ENCODE results near the gene METAP1D. TPM values are rescaled to one million over a fixed set of nuclear protein-coding genes. Genes with fewer than 3 reads are reported as not detected.
A peak's percentile ranks its signal among the peaks of the same experiment; 100 is the strongest.

METAP1D gene
- total RNA-seq, 4 donors from 2014 or later = 5.2 to 30.9 (median 7.3) TPM

- Histone ChIP-seq H3K36me3 (no peaks in the 10 kb centered on the region), H3K4me3 (replicated peaks in 1 of 3) (no peak overlapping the region), H3K27ac (no peak overlapping the region), H3K9me3 (no peaks in the 10 kb centered on the region), H3K27me3 (peaks cover 78% of the 10 kb centered on the region), H3K4me1 (peaks cover 22 to 73% of the 10 kb centered on the region in 2 donors)
- WGBS, 2 donors = 12 to 15% methylated on average over 12 to 39 of the region's 72 CpGs
- TF ChIP-seq POLR2A (IDR thresholded peaks at IDR 0.05) (no peak), CTCF (IDR thresholded peaks at IDR 0.05) (no peak)
- intact Hi-C loops (cut with DNase I) = loop anchor here (10.0 kb wide), 2 partner anchors 106 to 396 kb away; partner anchors contain the start of gene METAP1D
- no peak for DNase-seq
Observed at GRCh38 chr2:172100080-172100934, 100.6 kb downstream of the METAP1D start.

GRCh38 chr2:172100935-172101820 lies 101.4 kb downstream of the METAP1D start:
- TF ChIP-seq POLR2A (IDR thresholded peaks at IDR 0.05) = no peak
- TF ChIP-seq CTCF (IDR thresholded peaks at IDR 0.05) = no peak
- intact Hi-C loops (cut with DNase I) = loop anchor here (10.0 kb wide), 2 partner anchors 106 to 396 kb away; partner anchors contain the start of gene METAP1D
- no peak for DNase-seq
- H3K9me3 ChIP-seq = no peaks in the 10 kb centered on the region
- no peak overlapping the region for H3K27ac ChIP-seq
- WGBS, 2 donors = 9 to 12% methylated on average over 52 to 54 of the region's 54 CpGs
- peak overlapping the region in 1 of 3 donors; percentile 42 for H3K4me3 ChIP-seq (replicated peaks in 1 of 3)
- H3K4me1 ChIP-seq = peaks cover 24 to 69% of the 10 kb centered on the region in 2 donors
- H3K36me3 ChIP-seq = no peaks in the 10 kb centered on the region
- peaks cover 74% of the 10 kb centered on the region for H3K27me3 ChIP-seq

GRCh38 chr2:172101821-172102390 lies 102.2 kb downstream of the METAP1D start:
- no peaks in the 10 kb centered on the region for H3K36me3 ChIP-seq
- peaks cover 28 to 68% of the 10 kb centered on the region in 2 donors for H3K4me1 ChIP-seq
- peak overlapping the region in 1 of 3 donors; percentile 42 for H3K4me3 ChIP-seq (replicated peaks in 1 of 3)
- intact Hi-C loops (cut with DNase I) = loop anchor here (10.0 kb wide), 2 partner anchors 107 to 397 kb away; partner anchors contain the start of gene METAP1D
- peaks cover 77% of the 10 kb centered on the region for H3K27me3 ChIP-seq
- WGBS, 2 donors = 4 to 6% methylated on average over 13 to 31 of the region's 36 CpGs
- TF ChIP-seq CTCF (IDR thresholded peaks at IDR 0.05) = no peak
- no peak for TF ChIP-seq POLR2A (IDR thresholded peaks at IDR 0.05)
- H3K9me3 ChIP-seq = no peaks in the 10 kb centered on the region
- DNase-seq = no peak
- peak overlapping the region in 1 of 3 donors; percentile 35 for H3K27ac ChIP-seq

GRCh38 chr2:172102391-172103359 lies 102.9 kb downstream of the METAP1D start, which contains the start of gene DLX2:
Gene DLX2 (minus strand): TSS chr2:172102900. CDS start chr2:172102538, 362 bp downstream.
- Histone ChIP-seq H3K27me3 (peaks cover 75% of the 10 kb centered on the region), H3K4me1 (peaks cover 28 to 60% of the 10 kb centered on the region in 2 donors), H3K27ac (peak within 1 kb of the TSS in 1 of 3 donors; percentile 35)

More at GRCh38 chr2:172102391-172103359, 102.9 kb downstream of the METAP1D start, which contains the start of gene DLX2:
- no peaks in the 10 kb centered on the region for H3K9me3 ChIP-seq
- peak; percentile 52 to 64 for DNase-seq
- intact Hi-C loops (cut with DNase I) = loop anchor here (10.0 kb wide), 2 partner anchors 108 to 398 kb away; partner anchors contain the start of gene METAP1D
- no peaks in the 10 kb centered on the region for H3K36me3 ChIP-seq
- peak within 1 kb of the TSS in 1 of 3 donors; percentile 42 for H3K4me3 ChIP-seq (replicated peaks in 1 of 3)
- WGBS, 2 donors = 2% methylated on average over 29 to 37 of the region's 74 CpGs
- TF ChIP-seq CTCF (IDR thresholded peaks at IDR 0.05) (no peak), POLR2A (IDR thresholded peaks at IDR 0.05) (no peak)

Data from thyroid gland (tissue), 4 donors.